Transverse colon (tissue), 4 donors: ENCODE data around the gene NFIA. TPM values are rescaled to one million over a fixed set of nuclear protein-coding genes. Genes with fewer than 3 reads are reported as not detected.

Source experiments
- DNase-seq: peaks from one replicate; pipeline ENCODE4 v3.0.0-alpha.2; 2019
- H3K27ac ChIP-seq, 4 donors: fragments of 200-600 bp; sonication (generic); 2 replicates each; pipeline ENCODE4 v1.5.1; 2016 to 2018; ENCODE audit warnings: inconsistent platforms in 4 of 4
- H3K27me3 ChIP-seq: fragments of 200-600 bp; sonication (generic); 2 replicates; pipeline ENCODE4 v1.5.1; 2017; ENCODE audit warnings: inconsistent platforms
- H3K36me3 ChIP-seq, 4 donors: fragments of 200-600 bp; sonication (generic); 2 replicates each; pipeline ENCODE4 v1.5.1; 2017 to 2019; ENCODE audit warnings: inconsistent platforms in 4 of 4
- H3K4me1 ChIP-seq, 4 donors: fragments of 200-600 bp; sonication (generic); 2 replicates each; pipeline ENCODE4 v1.5.1; 2017 to 2020; ENCODE audit warnings: inconsistent platforms in 4 of 4
- H3K4me3 ChIP-seq, 4 donors: fragments of 200-600 bp; sonication (generic); 1 replicate in 1 of 4; 2 replicates in 3 of 4; pipeline versions ENCODE4 v1.5.1 to v1.6.1; 2017 to 2019; ENCODE audit warnings: inconsistent platforms in 4 of 4
- H3K9me3 ChIP-seq, 2 donors: fragments of 200-600 bp; sonication (generic); 2 replicates each; pipeline ENCODE4 v1.5.1; 2017 to 2019; ENCODE audit warnings: inconsistent platforms in 2 of 2
- EP300 ChIP-seq: sonication (generic); formaldehyde crosslinking; IDR thresholded peaks from one replicate; pipeline ENCODE4 v1.6.1; 2017; ENCODE audit warnings: antibody characterized with exemption, low read depth
- POLR2A ChIP-seq: fragments of 450-650 bp; IDR thresholded peaks from one replicate; pipeline ENCODE4 v1.6.1; 2016; ENCODE audit warnings: antibody characterized with exemption, mild to moderate bottlenecking, moderate library complexity
- POLR2AphosphoS5 ChIP-seq, 3 donors: sonication (generic); formaldehyde crosslinking; IDR thresholded peaks; one replicate each; pipeline ENCODE4 v1.6.1; 2016; ENCODE audit warnings: antibody characterized with exemption in 3 of 3
- WGBS, 2 donors: methylation state at CpG; one replicate each; pipeline ENCODE4 v1.1.5; 2018; ENCODE audit warnings: low coverage in 1 of 2; 5-methylcytosine and 5-hydroxymethylcytosine counted together
- in situ Hi-C, 4 donors: fragments of 200-750 bp; cut with MboI; loops; one replicate each; pipeline versions ENCODE4 v1.15.0 to v1.15.1; 2017; ENCODE audit warnings: low sequenced_read_pairs in 3 of 4, low pct_ligation_motif_present in 1 of 4, low pct_unique_long_range_greater_than_20kb in 1 of 4
- intact Hi-C: fragments of 100-400 bp; cut with DNase I; formaldehyde crosslinking; loops from one replicate; pipeline ENCODE4 v1.15.1; 2023; ENCODE audit warnings: low total_unique reads
- total RNA-seq, 4 donors: library from RNA; depleted of rRNA; stranded (reverse); fragments of >200 nt; gene quantifications; one replicate each; pipeline ENCODE4 v1.1.0, GENCODE V29; 2016
- TF ChIP-seq, protein P1 (sequence below), 5 experiments: fragments of 200-600 bp in 3 of 5; fragments of 450-650 bp in 2 of 5; sonication (generic) in 3 of 5; IDR thresholded peaks; 1 replicate in 2 of 5; 2 replicates in 3 of 5; pipeline ENCODE4 v1.5.1; 2016 to 2017; ENCODE audit warnings: antibody characterized with exemption in 5 of 5, inconsistent platforms in 3 of 5, mild to moderate bottlenecking in 2 of 5, moderate library complexity in 1 of 5

NFIA gene
- total RNA-seq, 4 donors from 2014 or later: 17.3 to 37.2 (median 29.8) TPM

- 90% methylated on average over 4 of the region's 4 CpGs; no CpG with 5 or more reads in 1 of the 2 donors for WGBS, 2 donors
- H3K27ac ChIP-seq: no peak overlapping the region
- H3K27me3 ChIP-seq: no peaks in the 10 kb centered on the region
- in situ Hi-C loops: no loop called here
- DNase-seq: no peak
- intact Hi-C loops: no loop called here
- no peak overlapping the region for H3K4me3 ChIP-seq
- no peaks in the 10 kb centered on the region for H3K36me3 ChIP-seq
- no peaks in the 10 kb centered on the region for H3K9me3 ChIP-seq
- TF ChIP-seq EP300 (no peak), POLR2AphosphoS5 (IDR thresholded peaks at IDR 0.05) (no peak), POLR2A (no peak)
- TF ChIP-seq, protein P1, sequence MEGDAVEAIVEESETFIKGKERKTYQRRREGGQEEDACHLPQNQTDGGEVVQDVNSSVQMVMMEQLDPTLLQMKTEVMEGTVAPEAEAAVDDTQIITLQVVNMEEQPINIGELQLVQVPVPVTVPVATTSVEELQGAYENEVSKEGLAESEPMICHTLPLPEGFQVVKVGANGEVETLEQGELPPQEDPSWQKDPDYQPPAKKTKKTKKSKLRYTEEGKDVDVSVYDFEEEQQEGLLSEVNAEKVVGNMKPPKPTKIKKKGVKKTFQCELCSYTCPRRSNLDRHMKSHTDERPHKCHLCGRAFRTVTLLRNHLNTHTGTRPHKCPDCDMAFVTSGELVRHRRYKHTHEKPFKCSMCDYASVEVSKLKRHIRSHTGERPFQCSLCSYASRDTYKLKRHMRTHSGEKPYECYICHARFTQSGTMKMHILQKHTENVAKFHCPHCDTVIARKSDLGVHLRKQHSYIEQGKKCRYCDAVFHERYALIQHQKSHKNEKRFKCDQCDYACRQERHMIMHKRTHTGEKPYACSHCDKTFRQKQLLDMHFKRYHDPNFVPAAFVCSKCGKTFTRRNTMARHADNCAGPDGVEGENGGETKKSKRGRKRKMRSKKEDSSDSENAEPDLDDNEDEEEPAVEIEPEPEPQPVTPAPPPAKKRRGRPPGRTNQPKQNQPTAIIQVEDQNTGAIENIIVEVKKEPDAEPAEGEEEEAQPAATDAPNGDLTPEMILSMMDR (IDR thresholded peaks at IDR 0.05): no peak
- no peaks in the 10 kb centered on the region for H3K4me1 ChIP-seq
Measured at GRCh38 chr1:61310538-61310937, 228.2 kb downstream of the NFIA start.

GRCh38 chr1:61313906-61314422 is 231.6 kb downstream of the NFIA start:
- no peaks in the 10 kb centered on the region for H3K36me3 ChIP-seq
- no peaks in the 10 kb centered on the region for H3K9me3 ChIP-seq
- H3K4me1 ChIP-seq: peaks cover 0 to 16% (median 3%) of the 10 kb centered on the region in 4 donors
- no peak overlapping the region for H3K27ac ChIP-seq
- WGBS, 2 donors: 50 to 59% methylated on average over 2 of the region's 2 CpGs
- H3K4me3 ChIP-seq: no peak overlapping the region
- TF ChIP-seq, protein P1 (IDR thresholded peaks at IDR 0.05): no peak
- no peak for TF ChIP-seq POLR2A
- no peak for TF ChIP-seq EP300
- TF ChIP-seq POLR2AphosphoS5 (IDR thresholded peaks at IDR 0.05): no peak
- no peak for DNase-seq
- H3K27me3 ChIP-seq: no peaks in the 10 kb centered on the region
- intact Hi-C loops (no loop called here), in situ Hi-C loops (no loop called here)

DNA sequence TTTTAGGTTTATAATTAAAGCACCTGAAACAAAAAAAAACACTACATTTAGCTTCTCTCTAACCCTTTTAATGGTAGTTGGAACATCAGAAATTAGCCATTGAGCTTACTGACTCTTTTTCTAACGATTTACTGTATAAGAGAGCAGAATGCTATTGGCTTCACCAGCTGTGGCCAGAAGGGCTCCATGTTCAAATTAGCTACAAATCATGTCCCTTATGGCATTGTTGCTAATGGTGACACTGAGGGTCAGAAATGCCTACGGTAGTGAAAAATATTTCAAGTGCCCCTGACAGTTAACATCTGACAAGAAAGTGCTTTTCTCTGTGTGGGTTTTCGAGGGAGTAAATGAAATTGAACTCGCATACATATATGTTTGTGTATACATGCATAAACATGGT is 232.7 kb downstream of the NFIA start:
- TF ChIP-seq POLR2A (no peak), EP300 (no peak), POLR2AphosphoS5 (IDR thresholded peaks at IDR 0.05) (no peak)
- TF ChIP-seq, protein P1 (IDR thresholded peaks at IDR 0.05): no peak
- no peak for DNase-seq
- no peaks in the 10 kb centered on the region for H3K36me3 ChIP-seq
- WGBS, 2 donors: 86 to 94% methylated on average over 4 of the region's 4 CpGs
- peaks cover 0 to 27% (median 9%) of the 10 kb centered on the region in 4 donors for H3K4me1 ChIP-seq
- no peaks in the 10 kb centered on the region for H3K27me3 ChIP-seq
- no peak overlapping the region for H3K4me3 ChIP-seq
- H3K27ac ChIP-seq: no peak overlapping the region
- no peaks in the 10 kb centered on the region for H3K9me3 ChIP-seq
- in situ Hi-C loops: no loop called here
- intact Hi-C loops: no loop called here

GRCh38 chr1:61316493-61316892 is 234.1 kb downstream of the NFIA start:
- intact Hi-C loops (no loop called here), in situ Hi-C loops (no loop called here)
- no peak for DNase-seq
- H3K27me3 ChIP-seq: no peaks in the 10 kb centered on the region
- H3K4me3 ChIP-seq: no peak overlapping the region
- TF ChIP-seq POLR2AphosphoS5 (IDR thresholded peaks at IDR 0.05) (no peak), EP300 (no peak), POLR2A (no peak)
- TF ChIP-seq, protein P1 (IDR thresholded peaks at IDR 0.05): no peak
- no peaks in the 10 kb centered on the region for H3K9me3 ChIP-seq
- peaks cover 0 to 28% (median 10%) of the 10 kb centered on the region in 4 donors for H3K4me1 ChIP-seq
- WGBS, 2 donors: 73 to 92% methylated on average over 2 to 7 of the region's 7 CpGs
- no peaks in the 10 kb centered on the region for H3K36me3 ChIP-seq
- peak overlapping the region in 2 of 4 donors; percentile 10 to 60 for H3K27ac ChIP-seq
